GM12801 (cell line): Measurements from ENCODE around the gene ACVR2A.

Source experiments
- CTCF ChIP-seq: IDR thresholded peaks from one replicate; pipeline ENCODE4 v1.5.1; 2011; ENCODE audit warnings: control low read depth; ENCODE audit not compliant: insufficient read length; ENCODE audit errors: extremely low read depth

ACVR2A gene

DNA sequence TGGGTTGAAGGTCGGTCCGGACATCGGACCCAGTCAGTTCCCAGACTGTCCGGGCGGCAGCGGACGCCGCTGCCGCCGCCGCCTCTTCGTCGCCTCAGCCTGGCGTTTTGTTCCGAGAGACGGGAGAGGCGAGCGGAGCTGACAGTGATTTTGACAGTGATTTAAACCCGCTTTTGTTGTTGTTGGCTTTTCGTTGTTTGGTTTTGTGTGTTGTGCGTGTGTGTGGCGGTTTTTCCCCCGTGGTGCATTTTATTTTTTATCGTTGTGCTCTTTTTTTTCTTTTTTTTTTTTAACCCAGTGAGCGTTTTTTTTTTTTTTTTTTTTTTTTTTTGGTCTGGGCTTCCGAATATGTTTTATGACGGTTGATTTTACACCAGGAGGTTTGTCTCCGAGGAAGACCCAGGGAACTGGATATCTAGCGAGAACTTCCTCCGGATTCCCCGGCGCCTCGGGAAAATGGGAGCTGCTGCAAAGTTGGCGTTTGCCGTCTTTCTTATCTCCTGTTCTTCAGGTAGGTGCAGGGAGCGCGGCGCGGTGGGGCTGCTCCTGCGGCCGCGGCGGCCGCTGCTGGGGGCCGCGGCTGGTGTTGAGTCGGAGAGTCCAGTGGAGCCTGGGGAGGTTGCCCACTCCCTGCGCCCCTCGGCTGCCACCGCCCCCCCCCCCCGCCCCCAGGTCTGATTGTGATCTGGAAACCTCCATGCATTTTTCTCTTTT lies at the start of gene ACVR2A:
TSS of gene ACVR2A (plus strand) at position 333 of the 714 bp plus-strand sequence. CDS start at position 457, 124 bp downstream.
- no peak for TF ChIP-seq CTCF

DNA sequence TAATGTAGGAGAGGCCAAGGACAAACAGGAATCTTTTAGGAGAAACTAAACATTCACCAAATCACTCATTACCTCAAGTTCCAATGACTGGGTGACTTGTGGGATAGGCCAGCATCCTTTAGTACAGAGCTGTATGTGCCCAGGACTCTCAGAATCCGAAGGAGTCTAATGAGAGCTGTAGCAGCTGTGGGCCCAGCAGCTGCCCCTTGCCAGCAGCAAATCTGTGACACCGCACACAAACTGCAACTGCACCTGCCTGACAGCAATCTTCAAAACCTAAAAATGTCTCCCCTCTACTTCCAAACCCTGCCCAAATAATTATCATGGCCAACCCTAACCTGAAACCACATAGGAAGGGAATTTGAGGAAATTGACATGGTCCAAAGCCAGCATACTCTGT lies 44.5 kb upstream of the ACVR2A start:
- TF ChIP-seq CTCF: no peak

DNA sequence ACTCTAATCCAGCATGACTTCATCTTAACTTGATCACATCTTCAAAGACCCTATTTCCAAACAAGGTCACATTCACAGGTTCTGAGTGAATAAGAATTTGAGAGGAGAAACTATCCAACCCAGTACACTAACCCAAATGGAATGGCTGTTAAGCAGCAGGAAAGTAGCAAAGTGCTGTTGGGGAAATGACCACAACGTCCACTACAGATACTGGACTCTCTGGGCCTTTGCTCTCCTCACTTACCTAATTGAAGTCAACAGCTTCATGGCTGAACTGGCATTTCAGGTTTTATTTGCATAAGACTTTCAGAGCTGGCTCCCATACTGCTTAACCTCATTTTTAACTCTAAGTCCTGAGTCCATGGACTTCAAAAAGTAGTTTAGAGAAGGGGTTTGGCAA lies 38.0 kb upstream of the ACVR2A start:
- TF ChIP-seq CTCF: no peak

DNA sequence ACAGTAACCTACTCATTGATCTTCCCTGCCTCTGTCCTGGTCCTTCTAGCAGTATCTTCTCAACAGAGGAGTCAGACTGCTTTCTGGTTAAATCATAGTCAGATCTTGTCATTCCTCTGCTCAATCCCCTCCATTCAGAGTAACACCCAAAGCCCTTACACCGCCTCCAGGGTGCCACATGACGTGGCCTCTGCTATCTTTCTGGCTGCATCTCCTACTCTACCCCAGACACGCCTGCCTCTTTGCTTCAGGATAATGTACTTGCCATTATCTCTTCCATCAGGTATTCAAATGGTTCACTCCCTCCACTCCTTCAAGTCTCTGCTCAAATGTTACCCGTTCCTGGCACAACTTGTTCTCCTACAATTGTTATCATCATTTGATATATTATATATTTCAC lies 36.3 kb upstream of the ACVR2A start:
- no peak for TF ChIP-seq CTCF

DNA sequence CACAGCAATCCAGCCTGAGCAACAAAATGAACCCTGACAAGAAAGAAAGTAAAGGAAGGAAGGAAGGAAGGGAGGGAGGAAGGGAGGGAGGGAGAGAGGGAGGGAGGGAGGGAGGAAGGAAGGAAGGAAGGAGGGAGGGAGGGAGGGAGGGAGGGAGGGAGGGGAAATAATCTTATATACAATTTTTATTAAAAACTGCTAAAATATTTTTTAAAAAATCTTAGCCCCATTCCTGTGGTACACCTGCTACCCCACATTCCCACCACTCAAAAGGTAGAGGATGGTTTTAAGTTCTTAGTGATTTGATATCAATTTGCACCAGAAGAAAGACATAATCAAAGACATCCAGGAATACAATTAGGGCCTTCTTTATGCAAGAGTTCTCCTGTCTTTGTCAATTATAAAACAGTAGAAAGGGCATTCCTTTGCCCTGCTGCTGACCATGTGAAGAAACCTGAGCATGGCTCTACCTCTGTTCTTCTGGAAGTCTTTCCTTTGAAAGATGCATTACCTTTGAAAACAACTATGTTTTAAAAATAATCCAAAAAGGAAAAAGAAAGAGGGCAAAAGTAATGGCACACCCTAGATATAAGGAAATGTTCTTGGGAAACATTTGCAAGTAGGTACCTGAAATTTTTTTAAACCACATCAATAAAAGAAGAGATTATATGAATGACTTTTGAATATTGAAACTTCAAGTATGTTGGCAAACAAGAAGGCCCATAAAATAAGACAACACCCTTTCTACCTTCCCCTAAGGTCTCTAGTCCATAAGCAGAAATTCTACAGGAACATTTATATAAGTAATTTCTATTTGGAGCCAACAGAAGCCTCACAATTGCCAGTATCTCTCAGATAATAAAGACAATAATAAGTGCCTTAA lies 33.7 kb upstream of the ACVR2A start:
- no peak for TF ChIP-seq CTCF

DNA sequence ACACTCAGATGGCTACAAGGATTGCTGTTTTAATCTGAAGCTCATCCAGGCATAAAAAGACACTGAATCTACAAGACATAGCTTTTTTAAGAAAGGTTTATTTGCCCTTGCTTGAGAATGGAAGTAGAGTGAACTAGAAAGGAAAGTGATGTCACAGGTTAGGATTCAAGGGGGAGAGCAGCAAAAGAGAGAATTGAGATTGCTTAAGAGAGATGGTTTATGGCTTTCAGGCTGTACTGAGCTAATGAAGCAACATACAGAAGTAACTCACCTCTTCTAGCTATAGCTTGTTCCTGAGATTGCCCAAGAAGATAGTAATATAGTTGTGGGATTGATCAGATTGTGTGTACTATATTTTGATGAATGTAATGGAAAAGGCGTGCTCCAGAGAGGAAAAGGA lies 26.1 kb upstream of the ACVR2A start:
- TF ChIP-seq CTCF: no peak

DNA sequence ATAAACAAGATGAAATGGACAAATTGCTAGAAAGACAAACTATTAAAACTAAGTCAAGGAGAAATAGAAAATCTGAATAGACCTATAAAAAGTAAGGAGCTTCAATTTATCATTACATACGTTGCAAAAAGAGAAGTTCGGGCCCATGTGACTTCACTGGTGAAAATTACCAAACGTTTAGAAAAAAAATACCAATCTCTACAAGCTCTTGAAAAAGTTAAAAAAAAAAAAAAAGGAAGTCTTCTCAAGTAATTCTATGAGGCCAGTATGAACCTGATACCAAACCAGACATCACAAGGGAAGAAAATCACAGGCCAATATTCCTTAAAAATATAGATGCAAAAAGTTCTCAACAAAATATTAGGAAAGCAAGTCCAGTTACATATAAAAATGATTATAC lies 20.2 kb upstream of the ACVR2A start:
- TF ChIP-seq CTCF: no peak
